OCI-LY1 (cell line): ENCODE data around the gene DBET.
"Not testable (repeated sequence)": the region's sequence is repeated elsewhere in the genome, so short reads cannot be mapped to it uniquely, and the experiment has no call there.

ENCODE experiments used
- EZH2 ChIP-seq: fragments of 200-600 bp; sonication (generic), shearing (Covaris generic); IDR thresholded peaks from 2 replicates; pipeline ENCODE4 v1.8.0; 2017; ENCODE audit warnings: borderline replicate concordance, mixed run types, mild to moderate bottlenecking, antibody characterized with exemption, low read length, moderate library complexity, mixed read lengths
- TF ChIP-seq, protein P1 (sequence below): fragments of 200-600 bp; sonication (generic), shearing (Covaris generic); IDR thresholded peaks from 2 replicates; pipeline ENCODE4 v1.5.1; 2017; ENCODE audit warnings: mild to moderate bottlenecking, antibody characterized with exemption, low read length, moderate library complexity, mixed read lengths

- TF ChIP-seq, protein P1, sequence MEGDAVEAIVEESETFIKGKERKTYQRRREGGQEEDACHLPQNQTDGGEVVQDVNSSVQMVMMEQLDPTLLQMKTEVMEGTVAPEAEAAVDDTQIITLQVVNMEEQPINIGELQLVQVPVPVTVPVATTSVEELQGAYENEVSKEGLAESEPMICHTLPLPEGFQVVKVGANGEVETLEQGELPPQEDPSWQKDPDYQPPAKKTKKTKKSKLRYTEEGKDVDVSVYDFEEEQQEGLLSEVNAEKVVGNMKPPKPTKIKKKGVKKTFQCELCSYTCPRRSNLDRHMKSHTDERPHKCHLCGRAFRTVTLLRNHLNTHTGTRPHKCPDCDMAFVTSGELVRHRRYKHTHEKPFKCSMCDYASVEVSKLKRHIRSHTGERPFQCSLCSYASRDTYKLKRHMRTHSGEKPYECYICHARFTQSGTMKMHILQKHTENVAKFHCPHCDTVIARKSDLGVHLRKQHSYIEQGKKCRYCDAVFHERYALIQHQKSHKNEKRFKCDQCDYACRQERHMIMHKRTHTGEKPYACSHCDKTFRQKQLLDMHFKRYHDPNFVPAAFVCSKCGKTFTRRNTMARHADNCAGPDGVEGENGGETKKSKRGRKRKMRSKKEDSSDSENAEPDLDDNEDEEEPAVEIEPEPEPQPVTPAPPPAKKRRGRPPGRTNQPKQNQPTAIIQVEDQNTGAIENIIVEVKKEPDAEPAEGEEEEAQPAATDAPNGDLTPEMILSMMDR: not testable (repeated sequence)
- TF ChIP-seq EZH2: not testable (repeated sequence)
These were observed 33.0 kb upstream of the DBET start for GRCh38 chr4:190031264-190031663.
